Measurements from ENCODE around the gene PASK.

DNA sequence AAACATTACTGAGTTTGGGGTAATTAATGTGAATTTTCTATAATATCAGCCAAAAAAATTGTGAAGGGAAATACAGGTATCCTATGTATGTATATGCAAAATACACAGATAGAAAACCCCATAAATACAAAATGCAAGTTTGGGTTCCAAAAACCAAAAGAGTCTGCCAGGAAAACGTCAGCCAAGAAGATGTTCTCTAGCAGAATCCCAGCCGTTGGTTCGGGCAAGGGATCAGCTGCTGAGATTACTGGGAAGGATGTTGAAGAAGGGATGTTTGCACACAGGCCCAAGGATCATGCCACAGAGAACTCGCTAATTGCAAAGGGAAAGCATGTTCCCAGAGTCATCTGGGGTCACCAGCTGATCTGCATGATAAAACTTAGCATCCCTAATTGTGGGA, 29.7 kb upstream of the PASK start:
- TF ChIP-seq, protein P1, sequence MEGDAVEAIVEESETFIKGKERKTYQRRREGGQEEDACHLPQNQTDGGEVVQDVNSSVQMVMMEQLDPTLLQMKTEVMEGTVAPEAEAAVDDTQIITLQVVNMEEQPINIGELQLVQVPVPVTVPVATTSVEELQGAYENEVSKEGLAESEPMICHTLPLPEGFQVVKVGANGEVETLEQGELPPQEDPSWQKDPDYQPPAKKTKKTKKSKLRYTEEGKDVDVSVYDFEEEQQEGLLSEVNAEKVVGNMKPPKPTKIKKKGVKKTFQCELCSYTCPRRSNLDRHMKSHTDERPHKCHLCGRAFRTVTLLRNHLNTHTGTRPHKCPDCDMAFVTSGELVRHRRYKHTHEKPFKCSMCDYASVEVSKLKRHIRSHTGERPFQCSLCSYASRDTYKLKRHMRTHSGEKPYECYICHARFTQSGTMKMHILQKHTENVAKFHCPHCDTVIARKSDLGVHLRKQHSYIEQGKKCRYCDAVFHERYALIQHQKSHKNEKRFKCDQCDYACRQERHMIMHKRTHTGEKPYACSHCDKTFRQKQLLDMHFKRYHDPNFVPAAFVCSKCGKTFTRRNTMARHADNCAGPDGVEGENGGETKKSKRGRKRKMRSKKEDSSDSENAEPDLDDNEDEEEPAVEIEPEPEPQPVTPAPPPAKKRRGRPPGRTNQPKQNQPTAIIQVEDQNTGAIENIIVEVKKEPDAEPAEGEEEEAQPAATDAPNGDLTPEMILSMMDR (IDR thresholded peaks at IDR 0.05): no peak
- no peak for TF ChIP-seq EZH2 (IDR thresholded peaks at IDR 0.05; ENCODE audit: borderline replicate concordance, insufficient read depth, low read depth, low read length, poor library complexity, severe bottlenecking)

All from B cell (primary cell).